GM19452 (cell line): ENCODE data around the gene HOXD13.

Source experiments
- ATAC-seq: cut with Tn5 transposase; IDR thresholded peaks from one replicate; pipeline ENCODE4 v1.9.1; 2021; ENCODE audit not compliant: unreplicated experiment

Gene HOXD13

DNA sequence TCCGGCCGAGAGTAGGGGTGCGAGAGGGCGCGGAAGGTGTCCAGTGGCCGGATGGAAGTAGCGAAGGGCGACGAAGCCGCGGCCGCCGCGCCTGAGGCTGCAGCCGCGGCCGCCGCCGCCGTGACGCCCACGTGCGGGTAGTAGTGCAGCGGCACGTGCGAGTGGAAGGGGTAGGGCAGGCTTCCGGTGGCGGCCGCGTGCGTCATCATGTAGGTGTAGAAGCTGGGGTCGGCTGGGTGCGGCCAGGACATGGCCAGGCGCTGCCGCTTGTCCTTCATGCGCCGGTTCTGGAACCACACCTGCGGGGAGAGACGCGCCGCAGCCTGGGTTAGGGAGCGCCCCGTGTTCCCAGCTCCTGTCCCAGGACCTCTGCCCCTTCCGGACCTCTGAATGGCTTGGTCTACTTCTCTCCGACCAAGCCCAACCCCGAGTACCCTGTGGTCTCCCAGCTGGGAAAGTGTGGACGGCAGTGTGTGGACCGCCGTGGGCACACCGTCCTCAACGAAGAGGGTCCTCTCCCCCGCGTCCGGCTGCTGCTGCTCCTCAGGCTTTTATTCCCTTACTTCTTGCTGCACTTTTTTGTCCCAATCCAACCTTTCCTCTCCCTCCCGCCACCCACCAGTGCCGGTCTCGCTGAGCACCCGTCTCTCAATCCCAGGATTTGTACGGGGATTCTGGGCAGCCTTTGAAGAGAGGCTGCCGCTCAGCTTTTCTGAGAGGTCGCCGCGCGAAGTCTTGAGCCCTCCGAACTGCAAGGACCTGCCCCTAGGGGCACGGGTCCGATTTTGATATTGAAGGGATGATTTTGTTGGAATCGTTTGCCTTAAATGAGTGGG is 11.8 kb upstream of the HOXD13 start:
- no peak for ATAC-seq

DNA sequence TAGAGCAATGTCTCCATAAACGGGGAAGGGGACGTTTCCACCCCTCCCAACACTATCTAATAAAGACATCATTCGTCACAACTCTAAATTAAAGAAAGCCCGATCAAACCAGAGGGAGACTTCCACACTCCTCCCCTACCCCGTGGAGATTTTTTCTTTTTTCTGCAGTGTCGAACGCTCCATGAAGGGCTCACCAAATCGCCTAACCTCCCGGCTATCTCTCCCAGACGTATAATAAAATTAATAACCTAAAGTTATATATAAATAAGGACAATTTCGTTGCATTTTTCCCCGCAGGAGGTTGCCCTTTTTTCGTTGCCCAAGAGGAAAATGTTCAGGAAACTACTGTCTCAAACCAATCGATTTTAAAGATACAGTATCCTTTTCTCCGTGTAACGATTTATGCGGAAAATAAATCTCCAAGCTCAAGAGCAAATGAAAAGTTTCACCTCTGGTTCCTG is 11.1 kb upstream of the HOXD13 start:
- ATAC-seq = no peak

DNA sequence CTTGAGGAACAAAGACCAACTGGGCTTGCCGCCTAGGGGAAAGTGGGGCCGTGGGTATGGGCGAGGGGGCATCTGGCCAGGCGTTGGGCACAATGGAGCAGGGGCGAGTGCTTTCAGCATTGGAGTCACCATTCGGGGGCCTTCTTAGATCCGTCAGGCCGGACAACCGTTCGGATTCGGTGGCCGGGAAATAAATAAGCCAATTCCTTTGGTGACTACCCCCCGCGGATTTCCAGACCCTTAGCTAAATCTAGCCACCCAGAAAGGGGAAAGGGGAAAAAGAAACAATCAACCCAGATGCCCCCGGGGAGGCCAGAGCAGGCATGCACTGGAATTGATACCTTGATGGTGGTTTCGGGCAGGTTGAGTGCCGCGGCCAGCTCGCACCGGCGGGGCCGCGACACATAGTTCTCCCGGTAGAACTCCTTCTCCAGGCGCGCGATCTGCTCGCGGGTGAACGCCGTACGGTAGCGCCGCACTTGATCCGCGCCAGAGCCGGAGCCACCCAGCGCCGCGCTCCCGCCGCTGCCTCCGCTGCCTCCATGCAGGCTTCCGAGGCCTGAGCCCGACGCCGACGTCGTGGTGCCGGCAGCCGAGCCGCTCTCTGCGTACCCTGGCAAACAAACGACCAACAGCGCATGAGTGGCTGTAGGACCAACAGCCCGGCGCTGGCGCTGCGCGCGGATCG is 10.5 kb upstream of the HOXD13 start:
- no peak for ATAC-seq

DNA sequence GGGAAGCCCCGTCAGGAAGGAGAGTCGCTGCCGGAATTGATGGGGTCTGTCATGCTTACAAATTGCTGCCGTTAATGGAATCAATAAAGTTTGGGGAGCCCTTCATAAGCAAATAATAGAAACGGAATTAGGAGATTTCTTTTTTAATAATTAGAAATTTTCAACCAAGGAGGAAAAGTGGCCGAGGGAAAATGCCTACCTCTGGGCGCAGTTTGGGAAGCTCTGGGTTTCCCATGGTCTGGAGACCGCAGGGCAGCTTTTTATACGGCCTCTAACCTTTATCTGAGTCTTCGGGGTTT is 10.0 kb upstream of the HOXD13 start:
- ATAC-seq = no peak

DNA sequence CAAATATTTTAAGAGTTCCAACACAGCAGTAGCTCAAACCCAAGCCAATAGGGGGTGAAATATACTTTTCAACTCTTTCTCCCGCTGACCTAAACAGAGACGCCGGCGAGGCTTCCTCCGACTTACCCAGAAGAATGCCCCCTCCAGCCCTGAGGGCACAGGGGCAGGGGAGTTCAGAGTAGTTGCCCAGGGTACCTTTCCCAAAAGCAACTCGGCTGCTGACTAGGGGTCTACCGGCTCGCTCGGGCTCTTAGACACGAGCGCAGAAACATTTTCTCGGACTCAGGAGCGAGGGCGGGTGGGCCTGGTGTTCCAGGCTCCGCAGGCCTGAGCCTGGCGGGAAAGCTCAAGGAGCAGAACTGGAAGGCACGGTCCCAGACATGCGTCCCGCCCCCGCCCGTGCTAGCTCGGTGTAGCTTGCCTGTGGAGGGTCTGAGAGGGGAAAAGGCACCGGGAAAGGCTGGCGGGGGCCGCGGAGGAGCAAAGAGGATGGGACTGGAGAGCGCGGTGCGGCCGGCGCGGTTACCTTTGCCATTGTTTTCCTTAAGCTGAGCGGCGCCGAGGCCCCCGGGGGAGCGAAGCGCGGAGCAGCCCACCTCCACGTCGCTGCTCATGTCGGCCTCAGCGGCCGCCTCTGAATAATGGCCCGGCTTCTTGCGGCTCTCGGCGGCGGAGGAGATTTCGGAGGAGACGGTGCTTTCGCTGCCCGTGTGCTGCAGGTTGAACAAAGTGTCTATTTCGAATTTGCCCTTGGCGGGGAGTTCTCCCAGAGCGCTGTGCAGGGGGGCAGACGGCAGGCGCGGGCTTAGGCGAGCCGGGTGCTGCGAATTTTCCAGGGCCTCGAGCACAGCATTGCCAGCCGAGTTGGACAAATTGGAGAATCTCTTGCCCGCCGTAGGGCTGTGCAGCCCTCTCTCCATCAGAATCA is 9.4 kb upstream of the HOXD13 start:
- ATAC-seq = no peak

DNA sequence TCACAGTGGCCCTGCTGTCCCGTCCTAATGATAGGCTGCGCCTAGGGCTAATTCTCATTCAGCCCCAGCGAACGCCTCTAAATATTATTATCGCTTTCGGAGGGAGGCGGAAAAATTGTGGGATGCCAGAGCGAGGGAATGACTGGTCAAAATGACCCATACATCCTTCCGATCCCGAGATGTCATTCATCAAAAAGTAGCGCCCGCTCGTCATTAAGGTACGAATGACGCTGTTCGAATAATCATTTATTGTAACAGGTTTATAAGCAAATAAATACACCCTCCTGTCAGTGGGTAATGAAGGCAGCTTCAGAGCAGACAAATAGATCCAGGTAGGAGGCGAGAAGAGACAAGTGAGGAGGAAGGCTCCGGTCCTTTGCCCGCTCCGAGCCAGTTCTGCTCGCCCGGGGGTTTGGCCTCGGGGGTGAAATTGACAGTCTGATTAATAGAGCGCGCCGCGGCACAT is 8.7 kb upstream of the HOXD13 start, which contains the start of gene EVX2:
Gene EVX2 (minus strand): TSS at position 167 of the 466 bp plus-strand sequence. CDS start 186 bp downstream, outside the sequence.
- no peak for ATAC-seq

DNA sequence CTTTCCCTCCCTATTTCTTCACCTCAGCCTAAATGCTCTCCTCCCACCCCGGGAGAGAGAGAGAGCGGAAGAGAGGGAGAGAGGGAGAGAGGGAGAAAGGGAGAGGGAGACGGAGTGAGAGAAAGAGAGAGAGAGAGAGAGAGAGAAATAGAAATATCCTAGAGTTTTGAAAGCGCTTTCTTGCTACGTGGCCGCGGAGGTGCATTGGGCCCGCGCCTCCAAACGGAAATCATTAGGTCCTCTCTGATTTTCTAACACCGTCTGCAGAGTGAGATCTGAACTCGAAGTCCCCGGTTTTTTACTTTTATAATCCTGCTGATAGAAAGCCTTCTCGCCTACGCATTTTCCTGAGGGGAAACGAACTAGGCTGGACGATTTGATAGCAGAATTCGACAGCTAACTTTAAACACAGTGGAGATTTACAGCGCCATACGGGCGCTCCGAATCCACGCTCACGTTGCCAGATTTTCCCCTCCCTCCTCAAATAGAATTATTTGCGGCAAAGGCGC is 7.9 kb upstream of the HOXD13 start:
- no peak for ATAC-seq

DNA sequence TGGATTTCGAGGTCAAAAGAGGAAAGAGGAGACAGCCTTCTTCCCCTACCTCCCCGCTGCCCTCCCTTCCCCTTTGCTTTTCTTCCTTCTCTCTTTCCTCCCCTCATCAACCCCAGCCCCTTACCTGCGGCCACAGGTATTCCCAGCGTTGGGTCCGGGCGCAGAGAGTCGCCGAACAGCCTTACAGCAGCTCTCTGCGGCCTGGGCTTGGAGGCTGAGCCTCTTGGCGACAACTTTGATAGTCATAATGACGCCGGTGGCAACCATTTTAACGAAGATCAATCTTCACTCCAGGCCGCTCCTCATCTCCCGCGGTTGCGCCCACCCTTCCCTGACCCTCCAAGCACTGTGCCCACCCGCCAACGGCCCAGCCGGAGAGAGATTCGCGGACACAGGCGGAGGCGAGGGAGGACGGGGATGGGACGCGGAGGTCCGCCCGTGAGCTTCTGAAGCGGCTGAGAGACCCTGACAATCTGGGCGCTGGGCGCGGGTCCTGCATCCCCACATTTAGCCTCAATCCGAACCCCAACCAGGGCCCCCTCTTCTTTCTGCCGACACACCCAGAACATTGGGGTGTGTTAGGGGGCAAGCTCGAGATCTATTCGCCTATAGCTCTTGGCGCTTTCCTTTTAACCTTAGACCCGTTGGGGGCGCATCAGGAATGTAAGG is 7.3 kb upstream of the HOXD13 start:
- no peak for ATAC-seq

DNA sequence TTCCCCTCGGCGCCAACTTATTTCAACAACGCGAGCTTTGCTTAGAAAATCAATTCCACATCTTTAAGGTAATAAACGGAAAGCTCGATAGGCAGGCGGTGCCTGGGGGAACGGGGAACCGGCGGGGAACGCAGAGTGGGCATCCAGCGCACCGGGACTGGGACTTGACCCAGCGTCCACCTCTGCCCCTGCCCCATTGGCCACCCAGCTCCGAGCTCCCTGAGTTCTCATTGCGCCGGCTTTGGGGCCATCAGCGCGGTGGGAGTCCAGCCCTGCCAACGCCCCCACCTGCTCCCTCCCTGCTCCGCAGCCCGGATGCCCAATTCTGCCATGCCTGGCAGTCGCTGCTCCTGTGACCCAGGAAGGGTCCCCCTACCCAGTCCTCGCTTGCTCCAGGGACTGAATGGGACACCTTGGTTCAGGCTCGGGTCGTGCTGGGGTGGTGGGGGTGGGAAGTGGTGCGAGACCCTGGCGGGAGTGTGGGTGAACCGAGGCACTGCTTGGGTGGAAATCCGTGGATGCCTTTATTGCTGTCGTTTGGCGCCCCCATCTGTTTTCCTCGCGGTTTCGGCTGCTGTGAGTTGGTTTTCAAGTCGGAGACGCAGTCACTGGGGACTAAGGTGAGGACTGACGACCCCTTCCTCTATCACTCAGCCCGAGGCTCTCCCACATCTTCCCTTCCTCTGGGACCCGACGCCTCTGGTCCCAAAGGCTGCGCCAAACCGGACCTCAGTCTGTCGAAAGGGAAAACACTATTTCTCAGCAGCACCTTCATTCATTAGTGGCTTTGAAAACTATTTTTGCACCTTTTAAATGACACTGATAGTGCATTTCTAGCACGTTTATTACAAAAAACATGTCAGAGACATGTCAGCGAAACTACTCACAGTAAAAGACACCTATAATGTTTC is 6.4 kb upstream of the HOXD13 start:
- no peak for ATAC-seq

DNA sequence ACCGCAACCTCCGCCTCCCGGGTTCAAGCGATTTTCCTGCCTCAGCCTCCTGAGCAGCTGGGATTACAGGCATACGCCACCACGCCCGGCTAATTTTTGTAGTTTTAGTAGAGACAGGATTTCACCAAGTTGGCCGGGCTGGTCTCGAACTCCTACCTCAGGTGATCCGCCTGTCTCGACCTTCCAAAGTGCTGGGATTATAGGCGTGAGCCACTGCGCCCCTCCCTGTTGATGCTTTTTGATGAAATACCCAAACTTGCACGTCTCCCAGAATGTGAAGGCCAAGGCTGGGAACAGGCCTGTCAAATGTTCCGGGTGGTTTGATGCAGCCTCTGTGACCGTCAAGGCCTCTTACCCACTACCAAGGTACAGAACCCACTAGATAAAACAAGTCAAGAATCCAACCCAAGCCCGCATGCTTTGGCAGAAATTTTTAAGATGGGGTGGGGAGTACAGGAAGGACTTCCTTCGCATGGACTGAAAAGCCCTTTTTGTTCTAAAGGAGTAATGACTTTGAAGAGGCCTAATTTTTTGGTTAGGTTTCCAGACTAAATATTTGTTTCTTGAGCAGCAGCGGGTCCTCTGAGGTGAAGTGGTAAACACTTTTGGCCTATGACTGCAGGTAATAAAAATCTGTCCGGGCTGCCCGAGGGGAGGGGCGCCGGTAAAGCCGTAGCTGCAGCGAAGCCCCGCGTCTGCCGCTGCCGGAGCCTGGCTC is 5.0 kb upstream of the HOXD13 start:
- no peak for ATAC-seq

DNA sequence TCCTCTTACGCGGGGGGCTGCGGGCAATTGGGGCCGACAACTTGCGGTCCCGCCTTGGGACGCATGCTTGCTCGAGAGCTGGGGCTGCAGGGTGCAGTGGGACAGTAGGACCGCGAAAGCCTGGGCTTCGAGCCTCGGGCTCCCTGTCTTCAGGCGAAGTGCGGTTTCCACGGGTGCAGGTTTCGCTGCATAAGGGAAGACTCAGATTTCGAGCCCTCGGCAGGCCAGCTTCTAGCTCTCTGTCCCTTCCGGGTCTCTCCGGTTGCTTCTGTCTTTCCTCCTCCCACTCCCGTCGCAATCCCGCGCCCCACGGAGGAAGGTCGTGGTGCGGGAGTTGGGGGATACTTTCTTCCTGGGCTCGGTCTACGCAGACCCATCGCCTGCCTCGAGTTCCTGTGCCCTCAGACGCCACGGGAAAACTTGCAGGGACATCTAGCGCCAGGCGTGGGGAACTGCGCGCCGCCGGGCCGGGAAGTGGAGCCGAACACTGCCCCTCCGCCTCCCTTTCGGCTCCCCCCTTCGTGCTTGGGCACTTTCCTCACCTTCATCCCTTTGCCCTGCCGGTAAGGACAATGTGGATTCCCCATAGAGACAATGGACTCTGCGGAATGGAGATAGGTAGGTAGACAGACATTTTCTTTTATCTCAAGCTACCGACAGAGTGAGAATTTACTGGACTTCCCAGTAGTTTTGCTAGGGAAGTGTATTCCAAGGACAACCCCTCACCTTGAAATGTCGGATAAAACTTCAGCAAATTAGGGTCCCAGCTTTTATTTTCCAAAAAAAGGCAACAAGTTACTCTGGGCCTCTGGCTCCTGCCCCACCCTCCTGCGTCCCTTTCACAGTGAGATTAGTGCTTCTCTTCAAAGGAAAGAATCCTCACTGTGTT is 4.2 kb upstream of the HOXD13 start:
- ATAC-seq = no peak

DNA sequence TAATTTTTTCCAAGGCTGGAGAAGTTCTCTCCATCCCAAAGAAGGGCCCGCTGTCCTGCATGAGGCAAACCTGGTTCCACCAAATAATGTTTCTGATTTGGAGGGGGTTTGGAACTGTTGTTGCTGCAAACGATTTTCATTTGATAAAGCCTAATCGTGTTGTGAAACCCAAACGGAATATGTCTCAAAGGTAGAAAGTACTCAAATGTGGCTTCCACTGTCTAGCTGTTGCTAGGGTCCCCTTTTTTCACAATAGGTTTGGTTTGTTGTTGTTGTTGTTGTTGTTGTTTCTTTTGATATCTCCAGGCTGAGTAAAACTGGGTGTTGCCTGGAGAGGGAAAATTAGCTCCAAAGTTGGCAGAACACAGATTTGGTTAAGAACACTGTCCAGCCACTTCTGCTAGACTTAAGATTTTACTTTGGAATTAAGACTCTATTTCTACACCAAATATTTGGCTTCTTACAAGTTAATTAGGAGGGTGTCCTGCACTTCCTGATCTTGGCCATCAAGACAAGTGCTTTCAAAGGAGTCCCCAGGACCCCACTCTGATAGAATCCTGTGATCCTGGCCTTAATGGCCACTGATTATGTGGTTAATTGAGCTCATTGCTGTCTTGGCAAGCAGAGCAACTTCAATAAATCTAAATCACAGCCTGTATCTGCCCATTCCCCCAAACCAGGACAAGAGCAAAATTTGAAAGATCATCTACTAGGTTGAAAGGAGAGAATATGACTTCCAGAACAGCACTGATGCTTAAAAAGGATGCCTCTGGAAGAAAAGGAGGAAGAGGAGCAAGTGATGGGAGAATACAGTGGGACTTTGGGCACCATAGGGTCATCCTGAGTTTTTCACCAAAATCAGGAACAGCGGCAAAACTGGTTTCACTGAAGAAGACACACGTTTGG is 3.3 kb upstream of the HOXD13 start:
- ATAC-seq = no peak

DNA sequence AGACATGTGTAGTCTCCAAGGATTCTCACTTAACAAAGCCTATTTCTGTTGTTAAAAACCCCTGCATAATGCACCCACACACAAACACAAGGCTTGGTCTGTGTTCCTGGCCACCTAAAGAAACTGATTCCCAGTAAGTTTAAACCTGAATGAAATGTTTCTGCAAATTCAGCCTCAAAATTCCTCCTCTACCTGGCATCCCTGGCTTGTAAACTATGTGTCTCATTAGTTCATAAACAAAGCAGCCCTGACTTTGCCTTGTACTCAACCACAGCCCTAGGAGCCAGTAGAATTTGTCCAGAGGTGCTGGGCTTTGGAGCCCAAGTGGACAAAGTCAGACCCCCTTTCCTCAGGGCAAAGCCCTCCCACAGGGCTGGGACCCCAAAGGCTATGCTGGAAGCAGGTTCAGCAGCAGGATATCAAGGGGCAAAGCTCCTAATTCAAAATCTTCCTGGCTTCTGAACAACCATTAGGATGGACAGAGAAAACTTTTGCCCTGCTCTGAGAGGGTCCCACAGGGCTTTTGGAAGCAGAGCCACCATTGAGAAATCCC is 2.6 kb upstream of the HOXD13 start:
- ATAC-seq = no peak

DNA sequence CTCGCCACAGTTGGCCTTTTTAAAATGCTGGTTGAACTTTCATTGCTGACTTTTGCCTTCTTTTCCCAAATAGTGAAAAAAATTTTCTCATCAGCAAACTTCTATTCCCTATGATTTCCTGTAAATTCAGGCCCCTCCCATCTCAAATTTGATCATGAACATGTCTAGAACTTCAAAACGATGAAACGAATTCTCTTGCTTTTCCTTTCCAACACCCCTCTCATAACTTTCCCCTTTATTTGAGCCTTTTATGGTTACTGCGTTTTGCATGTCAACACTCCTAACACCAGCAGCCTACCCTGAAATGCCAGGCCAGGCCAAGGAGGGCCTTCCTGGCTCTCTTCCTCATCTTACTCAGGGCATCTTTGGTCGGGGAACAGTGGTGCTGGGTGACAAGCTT is 1.7 kb upstream of the HOXD13 start:
- no peak for ATAC-seq

DNA sequence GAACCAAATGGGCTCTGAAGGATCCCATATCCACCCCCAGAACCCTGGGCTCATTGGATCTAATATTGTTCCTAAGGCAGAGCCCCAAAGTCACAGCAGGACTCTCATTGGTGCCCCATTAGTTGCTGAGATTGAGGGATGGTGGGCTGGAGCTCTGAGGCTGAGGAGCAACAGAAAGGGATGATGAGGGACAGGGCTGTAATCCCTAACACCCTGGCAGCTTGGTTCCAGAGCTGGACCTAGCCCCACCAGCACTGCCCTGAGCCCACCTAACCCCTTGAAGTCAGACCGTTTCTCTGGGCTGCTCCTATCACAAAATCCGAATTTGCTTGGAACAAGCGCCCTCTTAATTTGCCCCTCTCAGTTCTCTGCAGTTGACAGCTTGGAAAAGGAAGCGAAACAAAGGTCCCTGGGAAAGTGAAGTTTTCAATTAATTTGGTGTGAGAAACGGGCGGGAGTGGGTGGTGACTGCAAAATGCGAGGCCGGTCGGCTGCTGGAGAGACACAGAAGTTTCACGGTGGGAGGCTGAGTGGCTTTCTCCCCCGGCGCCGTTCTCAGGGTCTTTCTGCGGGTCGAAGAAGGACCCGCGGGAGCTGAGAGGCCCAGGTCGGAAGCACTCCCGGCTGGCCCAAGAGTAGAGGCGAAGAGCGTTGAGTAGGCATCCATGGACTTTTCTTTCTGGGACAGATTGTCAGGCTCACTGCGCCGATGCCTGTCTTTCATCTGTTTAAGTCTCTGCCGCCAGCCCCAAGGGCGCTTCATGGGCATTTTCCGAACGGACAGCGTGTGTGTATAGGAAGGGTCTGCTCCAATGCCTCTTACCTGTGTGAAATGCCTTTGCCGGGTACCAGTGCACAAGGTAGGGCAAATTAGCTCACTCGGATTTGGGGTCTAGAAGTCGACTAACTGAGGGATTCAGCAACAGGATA is 927 bp upstream of the HOXD13 start:
- no peak for ATAC-seq
